Neural cell (in vitro differentiated cells): Measurements from ENCODE around the gene FGGY.

Source experiments
- EZH2 ChIP-seq: fragments of 200-600, 300-800 bp; shearing (Covaris generic), sonication (generic); IDR thresholded peaks from 2 replicates; pipeline ENCODE4 v1.6.1; 2014; ENCODE audit warnings: antibody characterized with exemption, low read length, borderline replicate concordance, mild to moderate bottlenecking; ENCODE audit not compliant: insufficient read depth, poor library complexity, severe bottlenecking
- TAF1 ChIP-seq: IDR thresholded peaks from 2 replicates; pipeline ENCODE4 v1.6.1; 2012; ENCODE audit warnings: low read depth
- TF ChIP-seq, protein P1 (sequence below): IDR thresholded peaks from 2 replicates; pipeline ENCODE4 v1.6.1; 2012; ENCODE audit warnings: borderline replicate concordance

DNA sequence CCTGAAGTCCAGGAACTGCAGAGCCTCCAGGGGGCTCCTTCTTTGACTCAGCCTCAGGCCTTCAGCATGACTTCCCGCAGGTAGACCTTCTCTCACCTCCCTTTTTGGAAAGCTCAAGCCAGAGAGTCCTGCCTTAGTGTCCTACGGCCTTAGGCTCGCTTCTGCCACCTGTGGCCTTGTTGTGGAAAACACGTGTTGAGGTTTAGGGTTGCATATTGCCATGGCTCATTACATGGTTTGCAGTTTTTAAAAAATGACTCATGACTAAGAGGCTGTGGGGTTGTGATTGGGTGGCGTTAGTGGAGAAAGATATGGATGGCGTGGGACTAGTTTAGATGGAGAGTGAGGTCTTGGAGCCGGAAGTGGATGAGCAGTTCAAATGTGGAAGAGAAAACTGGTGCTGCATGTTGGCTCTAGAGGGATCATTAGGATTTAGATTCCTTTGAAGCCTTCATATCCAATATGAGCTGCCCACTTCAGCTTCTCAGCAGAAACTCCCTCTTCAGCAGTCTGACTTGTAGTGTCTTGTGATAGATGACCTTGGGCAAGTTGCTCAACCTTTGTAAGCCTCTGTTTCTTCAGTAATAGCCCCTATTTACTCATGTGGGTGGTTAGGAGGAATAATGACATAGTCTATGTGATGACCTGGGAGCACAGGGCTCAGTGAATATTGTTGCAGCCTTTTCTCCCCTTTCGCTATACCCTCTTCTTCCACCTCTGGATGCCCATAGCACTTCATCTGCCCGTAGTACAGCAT, 6.5 kb upstream of the FGGY start:
- TF ChIP-seq EZH2 (no peak), TAF1 (no peak)
- TF ChIP-seq, protein P1, sequence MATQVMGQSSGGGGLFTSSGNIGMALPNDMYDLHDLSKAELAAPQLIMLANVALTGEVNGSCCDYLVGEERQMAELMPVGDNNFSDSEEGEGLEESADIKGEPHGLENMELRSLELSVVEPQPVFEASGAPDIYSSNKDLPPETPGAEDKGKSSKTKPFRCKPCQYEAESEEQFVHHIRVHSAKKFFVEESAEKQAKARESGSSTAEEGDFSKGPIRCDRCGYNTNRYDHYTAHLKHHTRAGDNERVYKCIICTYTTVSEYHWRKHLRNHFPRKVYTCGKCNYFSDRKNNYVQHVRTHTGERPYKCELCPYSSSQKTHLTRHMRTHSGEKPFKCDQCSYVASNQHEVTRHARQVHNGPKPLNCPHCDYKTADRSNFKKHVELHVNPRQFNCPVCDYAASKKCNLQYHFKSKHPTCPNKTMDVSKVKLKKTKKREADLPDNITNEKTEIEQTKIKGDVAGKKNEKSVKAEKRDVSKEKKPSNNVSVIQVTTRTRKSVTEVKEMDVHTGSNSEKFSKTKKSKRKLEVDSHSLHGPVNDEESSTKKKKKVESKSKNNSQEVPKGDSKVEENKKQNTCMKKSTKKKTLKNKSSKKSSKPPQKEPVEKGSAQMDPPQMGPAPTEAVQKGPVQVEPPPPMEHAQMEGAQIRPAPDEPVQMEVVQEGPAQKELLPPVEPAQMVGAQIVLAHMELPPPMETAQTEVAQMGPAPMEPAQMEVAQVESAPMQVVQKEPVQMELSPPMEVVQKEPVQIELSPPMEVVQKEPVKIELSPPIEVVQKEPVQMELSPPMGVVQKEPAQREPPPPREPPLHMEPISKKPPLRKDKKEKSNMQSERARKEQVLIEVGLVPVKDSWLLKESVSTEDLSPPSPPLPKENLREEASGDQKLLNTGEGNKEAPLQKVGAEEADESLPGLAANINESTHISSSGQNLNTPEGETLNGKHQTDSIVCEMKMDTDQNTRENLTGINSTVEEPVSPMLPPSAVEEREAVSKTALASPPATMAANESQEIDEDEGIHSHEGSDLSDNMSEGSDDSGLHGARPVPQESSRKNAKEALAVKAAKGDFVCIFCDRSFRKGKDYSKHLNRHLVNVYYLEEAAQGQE: no peak
